Measurements from ENCODE around the gene SNX1.

- TF ChIP-seq CTCF (conservative IDR thresholded peaks at IDR 0.05; ENCODE audit: low read depth, low read length) = no peak
- no peak for TF ChIP-seq EZH2 (IDR thresholded peaks at IDR 0.05; ENCODE audit: low read length, unreplicated experiment)
- no peak for TF ChIP-seq EZH2phosphoT487 (IDR thresholded peaks at IDR 0.05; ENCODE audit: borderline replicate concordance, low read length)
Measured at GRCh38 chr15:64121614-64122013, 25.8 kb downstream of the SNX1 start.
